ENCODE measurements around the gene RGL1. TPM values are rescaled to one million over a fixed set of nuclear protein-coding genes. Genes with fewer than 3 reads are reported as not detected.

RGL1 gene
- total RNA-seq, 1 experiment from 2014 or later: 1.3 TPM

GRCh38 chr1:183810756-183811544 lies 6.0 kb downstream of the RGL1 start:
- H3K4me2 ChIP-seq (ENCODE audit: low read length): no peak overlapping the region
- H4K20me1 ChIP-seq (ENCODE audit: insufficient read depth): no peaks in the 10 kb centered on the region
- H2AFZ ChIP-seq (ENCODE audit: low read depth, low read length, poor library complexity, severe bottlenecking): no peak overlapping the region
- H3K9me3 ChIP-seq (ENCODE audit: control insufficient read depth in 1 of 2, insufficient read depth in 1 of 2, low read depth in 1 of 2, low read length in 2 of 2): no peaks in the 10 kb centered on the region
- ChIA-PET POLR2A (no interaction called here), RAD21 (ENCODE audit: low non-redundant PET in 1 of 2, low total read pairs in 2 of 2, uncharacterized antibody in 2 of 2, unreplicated experiment in 2 of 2) (no interaction called here), CTCF (no interaction called here)
- ATAC-seq (no peak), DNase-seq (ENCODE audit: low read depth, low spot score) (no peak)
- no peaks in the 10 kb centered on the region for H3K9me2 ChIP-seq (ENCODE audit: insufficient read depth)
- peaks cover 0 to 7% of the 10 kb centered on the region in 2 experiments; a peak in 1 of 4 replicates for H3K4me1 ChIP-seq (ENCODE audit: control insufficient read depth in 1 of 2, insufficient read depth in 2 of 2, low read length in 2 of 2)
- H3K36me3 ChIP-seq (ENCODE audit: control insufficient read depth in 1 of 2, insufficient read depth in 2 of 2, low read length in 2 of 2): no peaks in the 10 kb centered on the region
- no peak for TF ChIP-seq REST (IDR thresholded peaks at IDR 0.05; ENCODE audit: low read depth)
- no peak for TF ChIP-seq EZH2 (IDR thresholded peaks at IDR 0.05)
- TF ChIP-seq ZBTB33 (IDR thresholded peaks at IDR 0.05; ENCODE audit: extremely low read depth, insufficient replicate concordance, low read length): no peak
- no peak overlapping the region for H3K9ac ChIP-seq (ENCODE audit: low read length)
- no peaks in the 10 kb centered on the region for H3K79me2 ChIP-seq (ENCODE audit: insufficient read depth, low read length)
- intact Hi-C loops (cut with micrococcal nuclease): no loop called here
- no peaks in the 10 kb centered on the region for H3K27me3 ChIP-seq (ENCODE audit: insufficient read depth, low read length)
- no TSS peak for BruUV-seq (replicated peaks)
- H3K27ac ChIP-seq (ENCODE audit: low read depth, low read length): no peak overlapping the region
- no peak overlapping the region for H3K4me3 ChIP-seq (replicated peaks in 1 of 2; ENCODE audit: low read depth in 1 of 2, low read length in 2 of 2)
